ENCODE results near the gene TM6SF1.
A peak's percentile ranks its signal among the peaks of the same experiment; 100 is the strongest.
"Not testable (repeated sequence)": the region's sequence is repeated elsewhere in the genome, so short reads cannot be mapped to it uniquely, and the experiment has no call there.

TM6SF1 gene

DNA sequence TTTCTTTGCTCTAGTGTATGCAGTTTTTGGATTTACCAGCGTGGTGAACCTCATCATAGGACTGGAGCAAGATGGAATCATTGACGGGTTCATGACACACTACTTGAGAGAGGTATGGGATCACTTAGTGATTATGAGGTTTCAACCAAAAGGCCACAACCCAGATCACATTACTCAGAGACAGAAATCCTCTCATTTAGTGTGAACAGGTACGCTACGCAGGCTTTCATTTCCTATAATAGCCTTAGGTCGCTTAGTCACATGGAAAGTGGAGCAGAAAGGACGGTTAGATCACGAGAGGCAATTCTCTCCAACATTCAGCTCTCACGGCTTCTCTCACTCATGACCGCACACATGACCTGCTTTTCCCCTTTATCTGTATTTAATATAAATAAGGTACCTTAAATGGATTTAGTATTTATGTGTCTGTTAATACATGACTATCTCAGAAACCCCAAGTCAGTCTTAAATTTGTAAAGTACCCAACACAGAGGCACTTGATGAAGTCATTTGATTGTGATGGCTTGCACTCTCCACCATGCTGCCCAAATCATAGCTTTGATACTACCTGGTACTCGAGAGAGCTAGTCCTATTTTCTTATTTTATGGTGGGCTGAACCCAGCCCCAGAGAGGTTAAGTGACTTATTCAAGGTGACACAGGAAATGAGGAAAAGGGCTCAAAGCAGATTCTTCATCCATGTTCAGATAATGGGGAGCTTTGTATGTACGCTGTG lies 8.6 kb downstream of the TM6SF1 start:
- DNase-seq (ENCODE audit: low read depth in 2 of 2), result no peak

DNA sequence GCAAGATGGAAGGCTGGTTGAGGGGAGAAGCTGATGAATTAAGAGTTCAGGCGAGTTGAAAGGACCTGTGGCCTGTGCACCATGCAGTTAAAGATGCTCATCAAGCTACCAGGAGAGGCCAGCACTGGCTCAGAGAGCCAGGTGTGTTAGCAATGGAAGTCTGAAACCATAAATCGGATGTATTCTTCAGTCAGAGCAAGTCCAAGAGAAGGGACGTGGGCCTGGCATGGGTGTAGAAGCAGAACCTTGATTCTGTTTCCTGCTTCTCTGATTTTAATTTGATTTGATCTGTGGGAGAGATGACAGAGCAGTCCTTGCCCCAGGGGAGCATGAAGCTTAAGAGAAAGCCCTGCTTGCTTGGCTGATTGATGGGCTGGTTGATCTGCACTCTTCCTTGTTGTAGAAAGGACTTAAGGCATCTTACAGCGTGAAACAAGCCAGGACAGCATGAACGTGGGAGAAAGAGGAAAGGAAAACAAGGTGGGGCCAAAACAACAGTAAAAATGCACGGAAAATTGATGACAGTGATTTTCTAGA lies 10.9 kb downstream of the TM6SF1 start:
- DNase-seq (ENCODE audit: low read depth in 2 of 2), result no peak

DNA sequence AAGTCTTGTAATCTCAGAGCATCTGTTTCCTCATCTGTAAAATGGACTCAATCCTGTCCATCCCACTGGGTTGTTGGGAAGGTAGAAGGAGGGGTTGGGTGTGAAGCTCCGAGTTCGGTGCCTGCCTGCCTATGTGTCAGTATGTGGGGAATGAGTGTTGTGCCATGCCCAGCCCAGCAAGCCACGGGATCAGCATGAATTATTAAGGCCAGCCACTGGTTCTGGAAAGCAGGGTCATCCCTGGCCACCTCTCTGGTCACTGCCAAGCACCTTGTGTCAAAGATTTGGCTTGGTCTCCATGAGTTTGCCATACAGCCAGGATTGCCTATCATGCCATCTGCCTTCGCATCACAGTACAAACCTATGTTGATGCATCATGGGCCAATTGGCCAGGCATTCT lies 11.5 kb downstream of the TM6SF1 start:
- DNase-seq (ENCODE audit: low read depth in 2 of 2), result no peak

DNA sequence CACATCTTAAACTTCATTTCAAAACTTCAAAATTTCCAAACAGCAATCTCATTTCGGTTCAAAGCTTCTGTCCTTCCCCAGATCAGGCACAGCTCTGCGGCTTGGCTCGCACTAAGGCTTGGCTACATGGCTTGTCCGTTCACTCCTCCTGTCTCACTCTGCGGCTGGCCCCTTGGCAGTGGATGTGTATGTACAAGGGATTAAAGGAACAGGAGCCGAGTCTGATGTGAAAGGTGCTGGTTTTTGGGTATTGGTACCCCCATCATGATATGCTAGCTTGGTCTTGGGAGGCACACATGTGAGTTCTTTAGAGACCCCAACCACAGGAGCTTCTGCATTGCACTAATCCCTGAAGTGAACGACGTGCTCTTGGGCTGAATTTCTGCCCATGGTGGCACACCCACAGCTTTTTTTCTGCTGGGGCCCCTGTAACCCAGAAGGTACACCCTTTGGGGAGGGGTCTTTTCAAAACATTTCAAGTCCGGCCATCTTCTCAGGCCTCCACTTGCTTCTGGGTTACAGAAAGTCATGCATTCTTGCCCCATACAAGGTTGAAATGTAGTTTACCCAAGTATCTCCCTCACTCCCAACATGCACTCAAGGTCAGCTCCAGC lies 12.6 kb downstream of the TM6SF1 start:
- DNase-seq (ENCODE audit: low read depth in 2 of 2), result no peak

DNA sequence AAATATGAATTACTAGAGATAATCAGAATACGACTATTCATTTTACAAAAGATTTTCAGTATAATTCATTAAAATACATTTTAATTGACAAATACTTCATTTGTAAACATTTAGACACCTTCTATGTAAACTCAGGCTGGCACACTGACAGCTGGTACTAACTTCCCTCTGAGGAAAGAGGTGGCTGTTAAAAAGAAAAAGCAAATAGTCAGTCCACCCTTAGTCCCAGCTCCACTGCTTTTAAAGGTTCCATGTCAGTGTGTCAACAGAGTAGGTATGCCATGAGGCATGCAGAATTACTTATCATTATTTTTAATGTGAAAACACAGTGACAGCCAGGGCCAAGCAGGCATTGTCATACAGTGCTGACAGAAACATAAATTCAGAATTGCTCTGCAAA lies 16.1 kb downstream of the TM6SF1 start:
- no peak for DNase-seq (ENCODE audit: low read depth in 2 of 2)

DNA sequence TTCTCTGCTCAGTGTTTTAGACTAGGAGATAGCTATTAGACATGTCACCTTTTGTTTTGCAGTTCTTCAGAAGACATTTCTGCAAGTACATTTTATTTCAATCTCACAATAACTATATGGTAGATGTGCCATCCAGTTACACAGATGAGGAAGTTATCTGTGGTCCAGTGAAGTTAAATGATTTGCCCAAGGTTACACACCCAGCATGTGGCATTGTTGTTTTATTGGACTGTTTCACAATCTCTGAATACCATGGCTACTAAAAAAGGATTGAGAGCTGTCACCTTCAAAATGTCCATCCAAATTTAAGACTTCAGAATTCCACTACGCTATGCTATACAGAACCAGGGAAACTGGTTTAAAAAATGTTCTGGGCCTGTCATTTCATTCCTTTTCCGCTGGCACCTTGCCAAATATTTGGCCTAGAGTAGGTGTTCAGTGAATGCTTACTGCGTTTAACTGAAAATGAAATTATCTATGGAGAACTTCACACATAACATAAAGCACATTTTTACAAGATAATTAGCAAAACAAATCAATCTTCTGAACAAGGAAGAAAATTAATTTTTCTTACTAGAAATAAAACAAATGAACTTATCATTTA lies 20.2 kb downstream of the TM6SF1 start:
- DNase-seq (ENCODE audit: low read depth in 2 of 2), result no peak

DNA sequence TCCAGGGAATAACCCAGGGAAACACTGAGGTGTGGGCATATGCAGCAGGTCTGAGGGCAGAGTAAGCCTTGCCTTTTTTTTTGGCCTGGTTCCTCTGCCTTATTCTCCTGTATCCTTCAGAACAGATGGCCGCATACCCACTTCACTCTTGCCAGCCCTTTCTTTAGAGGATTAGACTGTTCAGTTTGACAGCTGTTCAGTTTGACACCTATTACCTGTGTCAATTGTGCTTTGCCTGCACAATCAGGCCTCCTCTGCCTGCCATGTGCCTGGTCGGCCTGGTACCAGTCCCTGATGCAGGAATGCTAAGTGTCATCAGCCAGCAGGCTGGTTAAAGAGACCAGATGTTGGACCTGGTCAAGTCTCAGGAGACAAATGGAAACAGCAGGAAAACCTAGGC lies 22.3 kb downstream of the TM6SF1 start:
- DNase-seq (ENCODE audit: low read depth in 2 of 2), result no peak

DNA sequence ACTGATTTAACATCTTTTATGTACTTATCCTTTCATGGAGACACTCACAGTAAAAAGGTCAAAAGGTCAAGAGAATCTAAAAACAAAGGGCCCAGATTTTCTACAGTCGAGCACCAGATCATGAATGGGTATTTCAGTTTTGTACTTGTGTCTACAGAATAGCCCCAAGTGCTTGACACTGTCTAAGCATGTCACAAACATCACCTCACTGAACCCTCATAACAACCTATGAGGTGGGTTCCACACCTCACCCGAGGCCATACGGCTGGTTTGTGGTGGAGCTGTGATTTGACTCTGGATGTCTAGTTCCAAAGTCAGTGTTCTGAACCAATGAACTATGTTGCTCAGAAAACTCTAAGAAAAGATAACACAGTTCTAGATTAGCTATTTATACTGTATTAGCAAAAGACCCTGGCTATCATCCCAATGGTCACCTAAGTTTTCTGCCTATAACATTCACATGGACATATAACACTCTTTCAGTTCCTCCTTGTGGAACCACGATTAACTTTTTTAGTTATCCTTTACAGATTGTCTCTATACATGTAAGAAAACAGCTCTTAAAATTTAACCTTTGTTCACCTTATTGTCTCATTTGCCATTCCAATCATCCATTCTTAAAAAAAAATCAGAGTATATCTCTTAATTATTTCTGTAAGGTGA lies 25.5 kb downstream of the TM6SF1 start:
- DNase-seq (ENCODE audit: low read depth in 2 of 2), result no peak

DNA sequence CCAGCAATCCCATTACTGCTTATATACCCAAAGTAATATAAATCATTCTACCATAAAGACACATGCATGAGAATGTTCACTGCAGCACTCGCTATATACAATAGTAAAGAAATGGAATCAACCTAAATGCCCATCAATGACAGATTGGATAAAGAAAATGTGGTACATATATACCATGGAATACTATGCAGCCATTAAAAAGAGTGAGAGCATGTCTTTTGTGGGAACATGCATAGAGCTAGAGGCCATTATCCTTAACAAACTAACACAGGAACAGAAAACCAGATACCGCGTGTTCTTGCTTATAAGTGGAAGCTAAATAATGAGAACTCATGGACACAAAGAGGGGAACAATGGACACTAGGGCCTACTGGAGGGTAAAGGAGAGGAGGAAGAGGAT lies 34.7 kb downstream of the TM6SF1 start:
- DNase-seq (ENCODE audit: low read depth in 2 of 2), result not testable (repeated sequence)

DNA sequence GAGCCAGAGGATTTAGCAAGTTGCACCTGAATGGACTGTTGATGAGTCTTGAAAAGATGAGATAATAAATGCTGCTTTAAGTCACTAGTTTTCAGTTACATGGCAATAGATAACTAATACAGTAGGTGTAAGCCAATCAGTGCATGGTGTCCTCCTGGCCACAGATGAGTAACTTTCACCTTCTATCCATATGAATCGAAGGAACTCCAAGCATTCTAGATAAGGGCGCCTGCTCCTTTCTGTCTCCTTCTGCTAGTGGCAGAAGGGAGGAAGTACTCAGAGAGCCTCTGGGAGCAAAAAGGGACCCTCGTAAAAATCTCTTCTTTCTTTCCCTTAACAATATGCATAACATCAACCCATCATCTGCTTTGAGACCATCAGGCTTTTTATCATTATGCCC lies 37.3 kb downstream of the TM6SF1 start:
- DNase-seq (ENCODE audit: low read depth in 2 of 2), result no peak

DNA sequence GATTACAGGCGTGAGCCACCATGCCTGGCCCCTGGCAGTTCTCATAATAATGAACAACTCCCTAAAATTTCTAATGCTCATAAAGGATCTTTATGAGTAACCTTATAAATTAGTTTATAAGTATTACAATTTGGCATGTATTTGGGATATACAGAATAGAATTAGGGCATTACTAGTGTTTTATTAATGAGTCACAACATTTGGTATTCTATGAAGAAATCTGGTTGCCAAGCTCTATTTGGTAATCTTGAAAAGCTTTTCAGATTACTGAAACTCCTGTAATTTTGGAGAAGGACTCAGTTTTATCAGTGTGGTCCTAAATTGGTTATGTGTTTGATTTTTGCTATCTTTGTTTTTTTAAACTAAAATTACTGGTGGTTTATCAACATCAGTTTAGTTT lies 45.8 kb downstream of the TM6SF1 start:
- DNase-seq (ENCODE audit: low read depth in 2 of 2), result no peak

DNA sequence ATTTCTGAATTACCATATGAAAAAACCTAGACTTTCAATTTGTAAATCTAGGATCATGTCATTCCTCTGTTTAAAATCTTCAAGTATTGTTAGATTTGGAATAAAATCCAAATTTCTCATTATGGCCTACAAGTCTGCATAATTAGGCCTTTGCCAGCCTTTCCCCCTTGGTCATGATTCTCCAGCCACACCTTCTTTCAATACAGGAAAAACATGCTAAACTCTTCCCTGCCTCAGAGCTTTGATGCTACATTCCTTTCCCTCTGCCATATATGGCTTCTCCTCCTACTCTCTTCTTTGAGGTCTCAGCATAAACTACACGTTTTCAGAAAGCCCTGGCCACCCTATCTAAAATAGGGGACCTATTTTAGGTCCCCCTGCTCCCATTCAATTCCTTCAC lies 48.5 kb downstream of the TM6SF1 start:
- DNase-seq (ENCODE audit: low read depth in 2 of 2), result no peak

DNA sequence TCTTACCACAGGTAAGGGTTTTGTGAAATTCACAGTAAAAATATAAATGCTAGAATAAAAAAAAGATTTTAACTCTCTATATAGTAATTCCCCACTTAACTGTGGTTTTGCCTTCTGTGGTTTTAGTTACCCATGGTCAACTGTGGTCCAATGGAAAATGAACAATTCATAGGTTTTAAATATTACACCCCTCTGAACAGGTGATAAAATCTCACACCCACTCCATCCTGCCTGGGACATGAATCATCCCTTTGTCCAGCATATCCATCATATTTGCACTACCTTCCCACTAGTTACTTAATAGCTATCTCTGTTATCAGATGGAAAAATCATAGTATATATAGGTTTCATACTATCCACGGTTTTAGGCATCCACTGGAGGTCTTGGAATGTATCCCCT lies 50.9 kb downstream of the TM6SF1 start:
- DNase-seq (ENCODE audit: low read depth in 2 of 2), result peak in 1 of 2 experiments; percentile 14

DNA sequence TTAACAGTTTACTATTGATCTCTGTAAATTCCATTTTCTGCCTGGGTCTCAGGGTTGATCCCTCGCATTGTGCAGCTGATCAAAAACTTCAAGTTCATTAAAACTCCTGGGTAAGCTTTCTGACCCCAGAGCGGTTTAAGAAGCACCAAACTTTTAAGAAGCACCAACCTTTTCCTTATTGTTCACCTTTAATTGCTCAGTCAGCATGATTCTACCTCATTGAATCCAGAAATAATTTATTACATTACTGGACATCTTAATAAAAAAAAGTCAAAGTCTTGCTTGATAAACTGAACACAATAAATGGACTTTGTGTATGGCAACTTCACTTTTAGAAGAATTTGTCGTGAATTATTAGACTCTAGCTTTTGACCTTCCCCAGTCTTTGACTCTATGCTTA lies 53.3 kb downstream of the TM6SF1 start:
- no peak for DNase-seq (ENCODE audit: low read depth in 2 of 2)

DNA sequence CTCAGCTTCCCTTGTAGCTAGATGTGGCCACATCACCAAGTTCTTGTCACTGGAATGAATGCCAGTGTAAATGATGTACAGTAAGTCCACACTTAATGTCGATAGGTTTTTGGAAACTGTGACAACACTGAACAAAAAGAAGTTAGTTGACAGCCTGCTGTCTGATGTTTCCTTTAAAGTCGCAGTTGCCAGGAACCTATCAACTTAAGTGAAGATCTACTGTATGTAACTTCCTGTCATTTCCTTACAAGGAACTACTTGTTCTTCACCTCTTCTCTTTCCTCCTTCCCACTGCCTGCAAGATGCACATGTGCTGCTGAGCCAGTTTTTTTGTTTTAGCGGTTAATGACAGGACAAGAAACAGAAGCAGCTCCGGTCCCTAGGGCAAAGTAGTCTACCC lies 55.6 kb downstream of the TM6SF1 start:
- no peak for DNase-seq (ENCODE audit: low read depth in 2 of 2)

DNA sequence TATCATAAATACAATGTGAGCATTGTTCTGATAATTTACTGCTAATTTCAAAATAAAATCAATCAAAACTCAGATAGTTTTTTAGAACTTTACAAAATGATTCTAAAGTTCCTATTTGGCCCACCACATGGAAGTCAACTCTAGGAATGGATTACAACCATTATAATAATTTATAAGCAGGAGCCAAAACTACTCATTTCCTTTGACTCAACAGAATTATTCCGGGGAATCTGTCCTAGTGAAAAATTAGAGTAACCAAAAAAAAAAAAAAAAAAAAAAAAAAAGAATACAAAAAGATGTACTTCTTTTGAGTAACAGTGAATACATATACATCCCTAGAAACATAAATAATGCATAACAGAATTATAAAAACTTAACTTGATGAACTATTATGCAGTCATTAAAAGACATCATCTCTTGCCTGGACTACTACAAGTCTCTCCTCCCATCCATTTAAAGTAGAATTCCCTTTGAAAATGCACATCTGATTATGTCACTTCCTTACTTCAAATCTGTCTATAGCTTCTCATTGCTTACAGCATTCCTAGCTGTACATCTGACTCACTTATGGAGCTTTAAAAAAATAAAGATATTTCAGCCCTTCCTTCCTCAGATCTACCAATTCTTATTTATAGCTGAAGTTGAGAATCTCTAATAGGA lies 56.8 kb downstream of the TM6SF1 start:
- DNase-seq (ENCODE audit: low read depth in 2 of 2), result peak in 1 of 2 experiments; percentile 10

DNA sequence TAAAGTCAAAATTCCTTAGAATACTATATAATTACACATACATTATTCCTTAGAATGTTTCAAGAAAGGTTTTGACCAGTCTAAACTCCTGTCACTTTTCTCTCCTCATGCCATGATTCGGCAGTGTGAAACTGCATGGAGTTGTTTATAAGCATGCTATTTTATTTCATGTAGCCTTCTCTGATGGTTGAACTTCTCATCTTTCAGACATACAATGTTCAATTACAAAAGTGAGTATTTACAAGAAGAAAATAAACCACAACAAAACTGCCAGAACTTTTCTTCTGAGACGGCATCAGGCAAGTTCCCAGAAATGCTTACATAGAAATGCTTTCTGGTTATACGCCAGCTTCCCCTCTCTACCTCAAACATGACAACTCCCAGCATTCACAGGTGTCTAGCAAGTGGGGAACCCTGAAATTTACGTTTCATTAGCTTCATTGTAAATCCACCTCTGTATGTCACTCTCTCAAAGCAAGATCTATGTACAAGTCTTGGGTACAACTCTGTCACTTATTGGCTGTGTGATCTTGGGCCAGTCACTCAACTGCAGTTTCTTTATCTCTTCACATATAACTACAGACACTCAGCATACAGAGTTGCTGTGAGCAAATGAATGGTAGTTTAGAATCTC lies 57.4 kb downstream of the TM6SF1 start:
- DNase-seq (ENCODE audit: low read depth in 2 of 2), result no peak

DNA sequence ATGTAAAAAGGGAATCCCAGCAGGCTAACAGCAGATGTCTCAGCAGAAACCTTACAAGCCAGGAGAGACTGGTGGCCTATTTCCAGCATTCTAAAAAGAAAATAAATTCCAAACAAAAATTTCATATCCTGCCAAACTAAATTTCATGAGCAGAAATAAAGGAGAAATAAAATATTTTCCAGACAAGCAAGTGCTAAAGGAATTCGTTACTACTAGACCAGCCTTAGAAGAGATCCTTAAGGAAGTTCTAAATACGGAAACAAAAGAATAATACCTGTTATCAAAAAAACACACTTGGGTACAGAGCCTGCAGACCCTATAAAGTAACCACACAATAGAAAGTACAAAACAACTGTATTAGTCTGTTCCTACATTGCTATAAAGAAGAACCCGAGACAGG lies 58.8 kb downstream of the TM6SF1 start:
- no peak for DNase-seq (ENCODE audit: low read depth in 2 of 2)

DNA sequence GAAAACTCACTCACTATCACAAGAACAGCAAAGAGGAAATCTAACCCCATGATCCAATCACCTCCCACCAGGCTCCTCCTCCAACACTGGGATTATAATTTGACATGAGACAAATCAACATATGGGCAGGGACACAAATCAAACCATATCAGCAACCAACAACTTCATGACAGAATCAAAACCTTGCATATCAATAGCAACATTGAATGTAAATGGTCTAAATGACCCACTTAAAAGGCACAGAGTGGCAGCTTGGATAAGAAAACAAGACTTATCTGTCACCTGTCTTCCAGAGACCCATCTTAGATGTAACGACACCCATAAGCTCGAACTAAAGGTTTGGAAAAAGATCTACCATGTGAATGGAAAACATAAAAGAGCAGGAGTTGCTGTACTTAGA lies 59.4 kb downstream of the TM6SF1 start:
- DNase-seq (ENCODE audit: low read depth in 2 of 2), result no peak

DNA sequence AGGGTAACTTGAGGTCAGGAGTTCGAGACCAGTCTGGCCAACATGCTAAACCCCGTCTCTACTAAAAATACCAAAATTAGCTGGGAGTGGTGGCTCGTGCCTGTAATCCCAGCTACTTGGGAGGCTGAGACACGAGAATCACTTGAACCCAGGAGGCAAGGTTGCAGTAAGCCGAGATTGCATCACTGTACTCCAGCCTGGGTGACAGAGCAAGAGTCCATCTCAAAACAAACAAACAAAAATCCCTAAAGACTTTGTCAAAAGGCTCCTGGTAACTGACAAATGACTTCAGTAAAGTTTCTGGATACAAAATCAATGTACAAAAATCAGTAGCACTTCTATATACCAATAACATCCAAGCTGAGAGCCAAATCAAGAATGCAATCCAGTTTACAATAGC lies 62.1 kb downstream of the TM6SF1 start:
- DNase-seq (ENCODE audit: low read depth in 2 of 2), result not testable (repeated sequence)

DNA sequence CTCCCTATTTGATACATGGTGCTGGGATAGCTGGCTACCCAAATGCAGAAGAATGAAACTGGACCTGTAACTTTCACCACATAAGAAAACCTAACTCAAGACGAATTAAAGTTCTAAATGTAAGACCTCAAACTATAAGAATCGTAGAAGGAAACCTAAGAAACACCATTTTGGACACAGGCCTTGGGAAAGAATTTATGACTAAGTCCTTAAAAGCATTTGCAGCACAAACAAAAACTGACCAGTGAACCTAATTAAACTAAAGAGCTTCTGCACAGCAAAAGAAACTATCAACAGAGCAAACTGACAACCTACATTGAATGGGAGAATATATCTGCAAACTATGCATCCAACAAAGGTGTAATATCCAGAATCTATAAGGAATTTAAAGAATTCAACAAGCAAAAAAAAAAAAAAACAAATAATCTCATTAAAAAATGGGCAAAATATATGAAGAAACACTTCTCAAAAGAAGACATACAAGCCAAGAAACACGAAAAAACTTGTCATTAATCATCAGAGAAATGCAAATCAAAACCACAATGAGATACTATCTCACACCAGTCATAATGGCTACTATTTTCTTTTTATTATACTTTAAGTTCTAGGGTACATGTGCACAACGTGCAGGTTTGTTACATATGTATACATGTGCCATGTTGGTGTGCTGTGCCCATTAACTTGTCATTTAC lies 63.2 kb downstream of the TM6SF1 start:
- DNase-seq (ENCODE audit: low read depth in 2 of 2), result no peak

Measured in fibroblast of skin of left biceps (primary cell).